ENCODE data around the gene INSR.

DNA sequence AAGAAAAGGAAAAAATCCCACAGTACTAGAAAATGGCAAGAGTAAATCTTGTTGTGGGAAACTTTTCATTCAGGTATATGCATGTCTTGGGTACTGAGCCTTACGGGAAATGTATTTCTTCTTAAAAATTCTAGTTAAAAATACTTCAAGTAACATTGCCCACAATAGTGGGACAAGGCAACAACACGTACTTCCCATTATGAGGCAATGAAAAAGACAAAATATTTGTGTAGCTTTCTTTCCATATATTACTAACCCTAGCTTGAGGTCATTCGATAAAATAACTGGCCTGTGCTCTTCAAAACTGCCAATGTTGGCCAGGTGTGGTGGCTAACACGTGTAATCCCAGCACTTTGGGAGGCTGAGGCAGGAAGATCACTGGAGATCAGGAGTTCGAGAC, 99.2 kb downstream of the INSR start:
- TF ChIP-seq EP300 (IDR thresholded peaks at IDR 0.05) = no peak
- no peak for TF ChIP-seq CTCF (IDR thresholded peaks at IDR 0.05)
- no peak for TF ChIP-seq POLR2AphosphoS5 (IDR thresholded peaks at IDR 0.05)
